ENCODE measurements around the gene TADA2B. TPM values are rescaled to one million over a fixed set of nuclear protein-coding genes. Genes with fewer than 3 reads are reported as not detected.

The TADA2B gene
- total RNA-seq, 1 donor from 2014 or later, result 37.3 TPM

GRCh38 chr4:7002336-7002735 lies 40.8 kb upstream of the TADA2B start:
- DNase-seq (ENCODE audit: low spot score in 2 of 2), result peak in 1 of 2 donors; percentile 7
- no peaks in the 10 kb centered on the region for H3K4me1 ChIP-seq
- no peaks in the 10 kb centered on the region for H3K27me3 ChIP-seq
- intact Hi-C loops (cut with DNase I), result no loop called here
- H3K4me3 ChIP-seq, result no peak overlapping the region
- H3K36me3 ChIP-seq, result peaks cover 48 to 64% of the 10 kb centered on the region in 2 donors
- no peaks in the 10 kb centered on the region for H3K9me3 ChIP-seq
- no peak overlapping the region for H3K27ac ChIP-seq
- TF ChIP-seq CTCF (IDR thresholded peaks at IDR 0.05), result no peak

- no peaks in the 10 kb centered on the region for H3K9me3 ChIP-seq
- no peak overlapping the region for H3K4me3 ChIP-seq
- no peak overlapping the region for H3K27ac ChIP-seq
- no peaks in the 10 kb centered on the region for H3K27me3 ChIP-seq
- peaks cover 53 to 68% of the 10 kb centered on the region in 2 donors for H3K36me3 ChIP-seq
- no peaks in the 10 kb centered on the region for H3K4me1 ChIP-seq
- intact Hi-C loops (cut with DNase I), result no loop called here
- no peak for TF ChIP-seq CTCF (IDR thresholded peaks at IDR 0.05)
- peak in 1 of 2 donors; percentile 19 for DNase-seq (ENCODE audit: low spot score in 2 of 2)
These were observed 39.8 kb upstream of the TADA2B start for GRCh38 chr4:7003176-7003878.

GRCh38 chr4:7003879-7004240 lies 39.3 kb upstream of the TADA2B start:
- intact Hi-C loops (cut with DNase I), result no loop called here
- Histone ChIP-seq H3K4me3 (no peak overlapping the region), H3K27ac (no peak overlapping the region), H3K9me3 (no peaks in the 10 kb centered on the region), H3K27me3 (no peaks in the 10 kb centered on the region), H3K36me3 (peaks cover 53 to 69% of the 10 kb centered on the region in 2 donors), H3K4me1 (no peaks in the 10 kb centered on the region)
- TF ChIP-seq CTCF (IDR thresholded peaks at IDR 0.05), result no peak
- no peak for DNase-seq (ENCODE audit: low spot score in 2 of 2)

- Histone ChIP-seq H3K27ac (no peak overlapping the region), H3K36me3 (peaks cover 50 to 69% of the 10 kb centered on the region in 2 donors), H3K4me1 (no peaks in the 10 kb centered on the region), H3K4me3 (no peak overlapping the region), H3K9me3 (no peaks in the 10 kb centered on the region), H3K27me3 (no peaks in the 10 kb centered on the region)
- no peak for DNase-seq (ENCODE audit: low spot score in 2 of 2)
- intact Hi-C loops (cut with DNase I), result no loop called here
- TF ChIP-seq CTCF (IDR thresholded peaks at IDR 0.05), result no peak
These were observed 38.8 kb upstream of the TADA2B start for GRCh38 chr4:7004331-7004730.

GRCh38 chr4:7005571-7005970 lies 37.6 kb upstream of the TADA2B start:
- no peak for TF ChIP-seq CTCF (IDR thresholded peaks at IDR 0.05)
- no peak for DNase-seq (ENCODE audit: low spot score in 2 of 2)
- peaks cover 38 to 67% of the 10 kb centered on the region in 2 donors for H3K36me3 ChIP-seq
- no peaks in the 10 kb centered on the region for H3K9me3 ChIP-seq
- H3K27ac ChIP-seq, result no peak overlapping the region
- H3K4me3 ChIP-seq, result no peak overlapping the region
- intact Hi-C loops (cut with DNase I), result no loop called here
- no peaks in the 10 kb centered on the region for H3K4me1 ChIP-seq
- no peaks in the 10 kb centered on the region for H3K27me3 ChIP-seq
